C4-2B (cell line): ENCODE results near the gene TSTD2.

ENCODE experiments used
- ZFX ChIP-seq: fragments of 450-650 bp; IDR thresholded peaks from 2 replicates; pipeline ENCODE4 v1.6.1; 2017
- TF ChIP-seq, protein P1 (sequence below): fragments of 450-650 bp; conservative IDR thresholded peaks from 2 replicates; pipeline ENCODE4 v1.5.1; 2017; ENCODE audit warnings: mild to moderate bottlenecking

DNA sequence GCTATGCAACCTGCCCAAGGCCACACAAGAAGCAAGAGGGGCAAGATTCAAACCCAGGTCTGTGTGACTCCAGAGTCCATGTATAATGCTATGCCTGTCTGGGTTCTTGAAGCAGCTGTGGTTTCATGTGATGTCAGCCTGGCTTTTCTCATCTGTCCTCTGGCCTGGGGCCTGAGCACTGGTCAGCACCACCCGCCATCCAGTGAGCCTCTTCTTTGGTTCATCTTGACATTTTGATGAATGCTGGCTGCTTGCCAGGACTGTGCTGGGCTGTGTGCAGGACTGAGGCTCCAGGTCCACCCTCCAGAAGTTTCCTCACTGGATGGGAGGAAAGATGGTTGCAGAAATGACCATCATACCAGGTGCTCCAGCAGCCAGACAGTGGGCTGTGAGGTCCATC, 61.5 kb downstream of the TSTD2 start:
- TF ChIP-seq, protein P1, sequence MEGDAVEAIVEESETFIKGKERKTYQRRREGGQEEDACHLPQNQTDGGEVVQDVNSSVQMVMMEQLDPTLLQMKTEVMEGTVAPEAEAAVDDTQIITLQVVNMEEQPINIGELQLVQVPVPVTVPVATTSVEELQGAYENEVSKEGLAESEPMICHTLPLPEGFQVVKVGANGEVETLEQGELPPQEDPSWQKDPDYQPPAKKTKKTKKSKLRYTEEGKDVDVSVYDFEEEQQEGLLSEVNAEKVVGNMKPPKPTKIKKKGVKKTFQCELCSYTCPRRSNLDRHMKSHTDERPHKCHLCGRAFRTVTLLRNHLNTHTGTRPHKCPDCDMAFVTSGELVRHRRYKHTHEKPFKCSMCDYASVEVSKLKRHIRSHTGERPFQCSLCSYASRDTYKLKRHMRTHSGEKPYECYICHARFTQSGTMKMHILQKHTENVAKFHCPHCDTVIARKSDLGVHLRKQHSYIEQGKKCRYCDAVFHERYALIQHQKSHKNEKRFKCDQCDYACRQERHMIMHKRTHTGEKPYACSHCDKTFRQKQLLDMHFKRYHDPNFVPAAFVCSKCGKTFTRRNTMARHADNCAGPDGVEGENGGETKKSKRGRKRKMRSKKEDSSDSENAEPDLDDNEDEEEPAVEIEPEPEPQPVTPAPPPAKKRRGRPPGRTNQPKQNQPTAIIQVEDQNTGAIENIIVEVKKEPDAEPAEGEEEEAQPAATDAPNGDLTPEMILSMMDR, result no peak
- TF ChIP-seq ZFX, result no peak
